NCI-H2029 treated with DMSO at 0.1 percent for 48 hours (cell line): Measurements from ENCODE around the gene TRIM66.
"Not testable (repeated sequence)": the region's sequence is repeated elsewhere in the genome, so short reads cannot be mapped to it uniquely, and the experiment has no call there.

Experiments used
- DNase-seq: peaks from one replicate; lab custom pipeline; 2025; lab: John Stamatoyannopoulos, UW

Gene TRIM66

DNA sequence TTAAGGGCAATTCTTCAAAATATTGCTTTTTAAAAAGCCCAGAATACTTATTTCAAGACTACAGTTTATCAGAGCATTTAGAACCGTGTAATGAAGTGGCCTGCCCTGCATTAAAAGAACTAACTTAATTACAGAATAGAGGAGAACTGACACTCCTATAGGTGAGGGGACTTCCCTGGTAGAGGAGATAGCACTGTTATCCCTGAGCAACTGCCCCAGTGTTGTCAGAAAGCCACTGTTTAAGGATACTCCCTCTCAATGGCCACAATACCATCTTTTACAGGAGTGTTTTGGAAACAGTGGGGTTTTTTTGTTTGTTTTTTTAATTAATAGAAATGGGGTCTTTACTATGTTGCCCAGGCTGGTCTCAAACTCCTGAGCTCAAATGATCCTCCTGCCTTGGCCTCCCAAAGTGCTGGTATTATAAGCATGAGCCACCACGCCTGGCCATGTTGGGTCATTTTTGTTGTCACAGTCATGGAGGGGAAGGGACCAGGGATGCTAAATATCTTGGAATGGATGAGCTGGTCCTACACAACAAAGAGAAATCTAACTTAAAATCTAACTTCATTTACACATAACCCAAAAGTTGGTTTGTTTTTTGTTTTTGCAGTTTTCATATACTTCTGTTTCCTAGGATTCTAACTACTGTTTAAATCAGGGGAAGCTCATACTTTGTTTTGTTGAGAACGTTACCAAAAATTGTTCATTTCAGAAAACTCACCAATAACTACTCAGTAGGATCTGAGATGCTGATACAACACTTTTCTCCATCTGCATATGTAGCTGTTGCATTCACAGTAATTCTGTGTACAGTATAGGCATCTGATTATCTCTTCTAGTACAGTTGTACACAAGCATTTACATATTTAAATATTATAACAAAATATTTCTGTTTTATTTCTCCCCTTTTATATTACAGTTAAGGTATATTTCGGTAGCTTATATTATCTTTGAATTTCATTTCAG is 8.2 kb upstream of the TRIM66 start:
- no peak for DNase-seq

DNA sequence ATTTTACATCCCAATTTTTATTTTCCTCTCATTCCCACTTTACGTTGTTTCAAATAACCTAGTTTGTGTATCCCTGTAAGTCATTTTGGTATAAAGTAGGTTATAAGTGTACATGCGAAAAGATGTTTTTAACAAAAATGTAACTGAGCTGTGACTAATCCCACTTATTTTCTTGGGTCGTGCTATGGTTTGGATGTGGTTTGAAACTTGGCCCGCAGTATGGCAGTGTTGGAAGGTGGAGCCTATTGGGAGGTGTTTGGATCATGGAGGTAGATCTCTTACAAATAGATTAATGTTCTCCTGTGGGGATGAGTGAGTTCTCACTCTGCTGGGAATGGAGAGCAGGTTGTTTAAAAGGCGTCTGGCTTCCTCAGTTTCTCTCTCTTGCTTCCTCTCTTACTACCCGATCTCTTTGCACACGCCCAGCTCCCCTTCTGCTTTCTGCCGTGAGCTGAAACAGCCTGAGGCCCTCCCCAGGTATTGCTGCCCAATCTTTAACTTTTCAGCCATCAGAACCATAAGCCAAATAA is 7.3 kb upstream of the TRIM66 start:
- DNase-seq, result no peak

DNA sequence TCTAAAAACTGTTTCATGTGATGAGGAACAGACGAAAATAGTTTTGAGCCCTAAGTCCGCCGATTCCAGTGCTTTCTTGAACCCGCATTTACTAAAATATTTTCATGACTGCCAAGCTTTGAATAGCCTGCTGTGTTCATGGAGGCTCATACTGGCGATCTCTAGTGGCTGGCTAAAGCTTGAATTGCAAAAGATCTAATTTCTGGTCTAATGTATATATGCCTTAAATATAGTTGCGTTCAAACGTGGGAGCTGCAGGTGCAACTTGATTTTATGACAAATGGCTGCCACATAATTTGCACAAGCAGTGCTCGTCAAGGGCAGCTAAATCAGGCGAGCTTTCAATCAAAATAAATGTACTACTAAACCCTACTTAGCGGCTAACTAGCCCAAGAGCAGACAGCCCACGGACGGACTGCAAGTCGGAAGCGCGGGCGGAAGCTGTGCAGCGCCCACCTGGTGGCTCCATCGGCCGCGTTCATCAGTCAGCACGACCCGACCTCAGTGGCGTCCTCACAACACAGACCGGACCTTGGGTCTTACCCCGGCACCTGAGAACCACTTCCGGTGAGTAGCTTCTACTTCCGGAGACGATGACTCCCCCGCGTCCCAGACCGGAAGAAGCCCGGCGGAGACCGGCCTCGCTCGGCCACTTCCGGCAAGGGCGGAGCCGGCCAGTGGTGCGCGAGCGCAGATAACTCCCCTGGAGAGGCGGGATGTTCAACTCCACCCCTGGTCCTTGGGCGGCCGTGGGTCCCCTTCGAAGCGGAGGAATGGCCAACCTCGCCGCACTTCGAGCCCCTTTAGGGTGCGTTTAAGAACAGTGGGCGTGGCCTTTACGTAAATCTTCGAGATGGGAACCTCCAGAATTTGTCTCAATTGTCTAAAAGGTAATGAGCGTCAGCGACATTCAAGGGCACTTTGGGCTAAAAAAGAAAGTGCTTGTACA is 6.2 kb upstream of the TRIM66 start:
- DNase-seq, result peak; percentile 79

DNA sequence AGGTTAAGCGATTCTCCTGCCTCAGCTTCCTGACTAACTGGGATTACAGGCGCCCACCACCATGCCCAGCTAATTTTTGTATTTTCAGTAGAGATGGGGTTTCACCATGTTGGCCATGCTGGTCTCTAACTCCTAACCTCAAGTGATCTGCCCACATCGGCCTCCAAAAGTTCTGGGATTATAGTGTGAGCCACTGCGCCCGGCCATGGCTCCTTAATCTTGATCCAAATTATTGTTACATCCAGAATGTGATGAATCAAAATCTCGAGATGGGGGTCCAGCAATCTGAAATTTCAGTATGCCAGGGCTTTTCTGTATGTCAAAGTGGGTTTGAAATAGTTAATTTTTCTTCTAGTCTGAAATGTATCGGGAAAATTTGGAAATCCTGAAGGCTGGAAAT is 3.9 kb upstream of the TRIM66 start:
- no peak for DNase-seq

DNA sequence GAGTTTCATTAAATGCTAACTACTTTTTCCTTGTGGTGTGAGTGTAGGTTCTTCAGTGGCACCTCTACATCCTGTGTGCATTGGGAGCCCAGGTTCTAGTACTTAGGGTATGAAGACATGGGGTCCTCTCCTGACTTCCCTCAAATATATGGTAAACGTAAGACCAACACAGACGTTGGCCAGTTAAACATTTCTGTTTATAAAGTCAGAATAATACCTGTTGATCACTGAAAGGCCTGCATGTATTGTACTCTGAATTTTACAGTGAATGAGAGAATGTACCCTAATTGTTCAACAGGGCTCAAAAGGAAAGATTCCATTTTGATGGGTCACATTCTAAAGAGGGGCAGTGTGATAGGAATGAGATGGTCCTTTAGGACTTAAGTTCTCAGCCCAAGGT is 3.4 kb upstream of the TRIM66 start:
- no peak for DNase-seq

DNA sequence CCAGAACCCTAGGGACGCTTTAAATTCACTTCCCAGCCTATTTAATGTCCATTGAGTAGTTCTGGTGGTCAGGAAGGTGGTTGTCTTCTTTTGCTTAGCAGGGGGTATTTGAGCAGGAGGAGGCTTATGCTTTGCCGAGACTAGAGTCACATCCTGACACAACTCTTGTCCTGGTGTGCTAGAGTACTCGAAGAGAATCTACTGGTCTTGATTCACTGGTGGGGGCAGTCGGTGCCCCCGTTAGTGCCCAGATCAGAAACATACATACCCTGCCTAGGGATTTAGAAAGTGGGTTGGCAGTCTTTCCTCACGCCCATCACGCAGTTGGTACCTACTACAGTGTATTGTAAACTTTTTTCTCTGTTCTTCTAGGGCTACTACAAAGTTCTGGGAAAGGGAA is 2.8 kb upstream of the TRIM66 start:
- no peak for DNase-seq

DNA sequence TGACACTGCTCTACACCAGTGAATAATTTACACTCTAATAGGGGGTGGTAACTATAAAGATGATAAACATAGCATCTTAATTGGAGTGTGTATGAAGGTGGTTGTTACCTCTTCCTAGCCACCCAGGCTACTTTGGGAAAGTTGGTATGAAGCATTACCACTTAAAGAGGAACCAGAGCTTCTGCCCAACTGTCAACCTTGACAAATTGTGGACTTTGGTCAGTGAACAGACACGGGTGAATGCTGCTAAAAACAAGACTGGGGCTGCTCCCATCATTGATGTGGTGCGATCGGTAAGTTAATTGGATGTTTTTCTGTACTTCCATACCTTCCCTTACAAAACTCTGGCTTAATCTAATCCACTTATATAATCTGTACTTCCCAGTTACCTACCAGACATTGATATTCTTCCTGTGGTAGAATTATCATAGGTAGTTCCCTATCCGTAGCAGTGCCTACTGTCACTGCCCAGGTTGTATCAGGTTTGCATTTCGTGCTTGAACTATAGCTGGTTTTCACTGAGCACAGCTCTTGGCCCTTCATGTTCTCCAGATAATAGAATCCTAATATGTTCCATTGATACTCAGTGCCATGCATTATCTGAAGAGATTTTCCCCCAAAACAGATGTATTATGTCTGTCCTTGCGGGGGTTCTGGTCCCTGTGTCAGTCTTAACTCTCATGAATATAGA is 2.3 kb upstream of the TRIM66 start:
- no peak for DNase-seq

DNA sequence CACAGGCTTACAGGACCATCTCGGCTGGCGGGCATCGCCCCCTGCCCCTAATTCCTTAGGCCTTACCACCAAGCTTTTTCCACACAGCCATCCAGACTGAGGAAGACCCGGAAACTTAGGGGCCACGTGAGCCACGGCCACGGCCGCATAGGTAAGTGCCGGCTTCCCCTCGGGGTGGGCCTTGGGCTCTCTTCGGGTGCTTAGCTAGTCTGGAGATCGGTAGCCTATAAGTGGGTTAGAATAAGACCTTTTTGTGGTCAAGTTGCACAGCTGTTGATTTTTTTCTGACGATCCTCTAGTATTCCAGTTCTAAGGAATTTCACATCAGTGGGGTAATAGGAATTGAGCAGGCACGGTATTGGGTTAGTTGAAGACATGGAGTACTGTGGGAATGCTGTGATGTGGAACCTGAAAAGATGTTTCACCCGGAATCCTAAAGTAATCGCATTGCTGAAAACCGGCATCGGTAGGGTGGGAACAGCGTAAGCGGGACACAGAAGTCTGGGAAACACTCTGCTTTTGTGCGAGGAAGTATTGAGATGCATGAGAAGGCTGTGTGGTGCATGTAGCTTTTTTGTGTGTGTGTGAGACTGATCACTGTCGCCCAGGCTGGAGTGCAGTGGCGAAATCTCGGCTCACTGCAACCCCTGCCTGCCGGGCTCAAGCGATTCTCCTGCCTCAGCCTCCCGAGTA is 796 bp upstream of the TRIM66 start:
- no peak for DNase-seq

DNA sequence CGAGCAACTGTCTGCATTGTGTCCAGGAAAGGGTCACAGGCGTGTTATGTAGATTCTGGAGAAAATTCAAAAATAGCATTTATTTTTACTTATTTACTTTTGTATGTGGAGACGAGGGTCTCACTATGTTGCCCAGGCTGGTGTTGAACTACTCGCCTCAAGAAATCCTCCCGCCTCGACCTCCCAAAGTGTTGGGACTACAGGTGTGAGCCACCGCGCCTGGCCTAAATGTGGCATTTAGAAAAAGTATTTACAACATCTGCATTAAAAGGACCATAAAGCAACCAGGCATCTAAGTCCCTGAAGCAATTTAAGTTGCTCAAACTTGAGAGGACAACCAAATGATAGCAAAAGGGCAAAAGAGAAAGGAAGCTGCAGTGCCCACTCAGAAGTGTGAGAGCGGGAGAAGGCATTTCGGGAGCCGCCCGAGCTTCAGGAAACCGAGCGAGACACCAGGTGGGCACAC is 595 bp downstream of the TRIM66 start:
- peak; percentile 21 for DNase-seq

DNA sequence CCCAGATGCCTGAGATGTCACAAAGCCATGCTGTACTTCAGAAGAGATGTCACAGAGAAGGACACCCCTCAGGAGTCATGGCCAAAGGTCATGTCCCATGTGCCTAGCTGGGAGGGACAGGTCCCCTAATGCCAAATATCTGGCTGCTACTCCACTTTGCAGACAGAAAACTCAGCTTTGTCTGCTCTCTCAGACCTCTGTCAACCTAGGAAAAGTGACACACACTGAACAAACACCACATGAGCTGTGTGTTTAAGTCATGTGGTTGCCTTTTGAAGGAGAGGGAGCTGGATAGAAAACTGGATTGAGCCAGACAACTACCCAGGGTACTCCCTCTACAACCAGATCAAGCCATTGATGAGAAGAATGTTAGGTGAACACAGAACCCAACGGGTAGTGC is 3.5 kb downstream of the TRIM66 start:
- DNase-seq, result no peak

DNA sequence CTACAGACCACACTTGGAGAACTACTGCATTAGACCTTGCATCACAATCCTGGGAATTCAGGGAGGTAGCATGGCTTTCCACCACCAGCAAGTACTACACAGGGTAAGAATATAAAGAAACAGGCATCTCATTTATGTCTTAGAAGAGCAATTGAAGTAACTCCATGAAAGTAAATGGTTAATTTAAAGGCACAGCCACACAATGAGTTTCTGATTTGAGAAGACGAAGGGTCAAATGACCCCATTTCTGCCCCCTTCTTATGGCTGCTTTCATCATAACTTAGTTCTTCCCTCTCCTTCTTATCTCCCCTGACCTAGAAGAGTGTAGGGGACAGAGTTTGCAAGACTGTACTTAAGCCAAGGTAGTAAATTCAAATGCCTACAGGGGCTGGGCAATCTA is 6.0 kb downstream of the TRIM66 start:
- DNase-seq, result no peak

DNA sequence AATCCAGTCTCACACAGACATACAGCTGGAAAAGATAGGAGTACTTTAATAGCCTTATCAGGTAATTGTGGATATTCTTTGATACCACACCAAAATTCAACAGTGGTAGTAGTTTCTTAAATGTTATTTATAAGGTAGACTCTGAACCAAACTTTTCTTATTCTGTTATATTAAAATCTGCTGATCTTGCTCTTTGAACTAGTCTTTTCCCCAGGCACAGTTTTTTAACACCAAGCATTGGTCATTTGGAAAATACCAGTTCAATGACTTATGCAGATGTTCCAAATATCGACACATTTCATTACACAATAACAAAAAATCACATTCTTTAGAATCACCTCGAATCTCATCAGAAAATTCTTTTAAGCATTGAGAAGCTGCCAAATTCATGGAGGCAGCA is 7.6 kb downstream of the TRIM66 start:
- no peak for DNase-seq

DNA sequence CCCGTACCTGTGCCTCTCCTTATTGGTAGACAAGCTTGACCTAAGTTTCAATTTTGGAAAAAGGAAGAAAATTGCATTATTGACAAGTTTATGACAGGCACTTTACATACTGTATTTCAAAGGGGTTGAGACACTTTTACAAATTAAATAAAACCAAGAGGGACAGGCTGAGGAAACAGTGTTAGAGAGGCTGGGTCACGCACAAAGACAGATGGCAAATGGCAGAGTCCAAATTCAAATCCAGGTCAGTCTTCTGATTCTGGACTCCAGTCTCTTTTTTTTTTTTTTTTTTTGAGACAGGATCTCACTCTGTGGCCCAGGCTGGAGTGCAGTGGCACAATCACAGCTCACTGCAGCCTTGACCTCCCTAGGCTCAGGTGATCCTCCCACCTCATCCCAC is 10.1 kb downstream of the TRIM66 start:
- no peak for DNase-seq

DNA sequence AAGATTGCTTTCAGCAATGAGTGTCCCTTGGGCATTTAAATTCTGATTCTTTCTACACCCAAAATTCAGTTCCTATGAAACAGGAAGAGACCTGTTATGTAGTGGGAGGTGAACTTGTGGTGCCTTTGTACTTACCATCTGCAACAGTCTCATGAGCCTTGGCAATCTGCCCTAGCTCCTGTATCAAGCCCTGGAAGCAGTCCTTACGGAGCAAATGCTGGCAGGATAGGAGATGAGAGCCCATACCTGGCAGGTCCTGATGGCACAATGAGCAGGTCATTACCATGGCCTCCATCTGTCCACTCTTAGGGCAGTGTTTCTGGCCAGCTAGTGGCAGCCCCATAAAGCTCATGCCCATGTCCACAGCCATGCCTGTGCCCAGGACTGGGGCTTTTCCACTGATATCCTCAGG is 10.8 kb downstream of the TRIM66 start:
- peak; percentile 25 for DNase-seq

DNA sequence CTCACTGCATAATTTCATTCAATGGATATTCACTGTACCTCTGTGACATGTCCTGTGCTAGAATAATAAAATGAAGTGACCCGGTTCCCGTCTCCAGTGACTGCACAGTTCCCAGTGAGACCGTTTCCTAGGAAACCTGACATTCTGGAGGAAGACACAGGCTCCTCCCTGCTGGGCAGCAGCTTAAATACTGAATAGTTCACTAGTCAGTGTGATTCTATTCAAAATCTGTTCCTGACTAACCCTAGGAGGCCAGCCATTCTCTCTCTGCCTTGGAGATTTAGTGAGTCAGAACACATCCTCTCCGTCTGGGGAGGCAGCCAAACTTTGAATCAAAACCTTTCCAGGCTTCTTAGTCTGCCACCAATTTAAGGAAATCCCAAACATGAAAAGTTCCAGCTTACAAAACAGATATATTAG is 11.3 kb downstream of the TRIM66 start:
- DNase-seq, result no peak

DNA sequence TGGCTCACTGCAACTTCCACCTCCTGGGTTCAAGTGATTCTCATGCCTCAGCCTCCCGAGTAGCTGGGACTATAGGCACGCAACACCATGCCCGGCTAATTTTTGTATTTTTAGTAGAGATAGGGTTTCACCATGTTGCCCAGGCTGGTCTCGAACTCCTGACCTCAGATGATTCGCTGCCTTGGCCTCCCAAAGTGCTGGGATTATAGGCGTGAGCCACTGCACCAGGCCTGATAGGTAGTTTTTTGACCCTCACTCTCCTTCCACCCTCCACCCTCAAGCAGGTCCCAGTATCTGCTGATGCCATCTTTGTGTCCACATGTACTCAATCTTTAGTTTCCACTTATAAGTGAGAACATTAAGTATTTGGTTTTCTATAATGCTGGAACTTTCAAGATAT is 12.4 kb downstream of the TRIM66 start:
- DNase-seq, result not testable (repeated sequence)

DNA sequence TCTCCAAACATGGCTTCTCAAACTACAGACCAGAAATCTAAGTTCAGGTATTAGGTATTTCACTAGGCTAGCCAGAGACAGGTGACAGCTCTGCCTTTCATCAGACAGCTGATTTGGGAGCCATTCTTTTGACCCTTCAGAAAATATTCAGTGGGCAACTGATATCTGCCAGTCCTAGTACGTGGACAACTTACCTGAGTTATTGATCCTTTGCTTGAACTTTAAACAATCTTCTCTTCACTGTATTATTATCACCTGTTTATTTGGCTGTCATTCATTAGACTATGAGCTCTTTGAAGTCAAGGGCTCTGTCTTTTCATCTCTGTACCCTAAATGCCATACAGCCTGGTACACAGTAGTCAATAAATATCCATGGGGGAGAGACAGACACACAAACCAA is 17.2 kb downstream of the TRIM66 start:
- no peak for DNase-seq

DNA sequence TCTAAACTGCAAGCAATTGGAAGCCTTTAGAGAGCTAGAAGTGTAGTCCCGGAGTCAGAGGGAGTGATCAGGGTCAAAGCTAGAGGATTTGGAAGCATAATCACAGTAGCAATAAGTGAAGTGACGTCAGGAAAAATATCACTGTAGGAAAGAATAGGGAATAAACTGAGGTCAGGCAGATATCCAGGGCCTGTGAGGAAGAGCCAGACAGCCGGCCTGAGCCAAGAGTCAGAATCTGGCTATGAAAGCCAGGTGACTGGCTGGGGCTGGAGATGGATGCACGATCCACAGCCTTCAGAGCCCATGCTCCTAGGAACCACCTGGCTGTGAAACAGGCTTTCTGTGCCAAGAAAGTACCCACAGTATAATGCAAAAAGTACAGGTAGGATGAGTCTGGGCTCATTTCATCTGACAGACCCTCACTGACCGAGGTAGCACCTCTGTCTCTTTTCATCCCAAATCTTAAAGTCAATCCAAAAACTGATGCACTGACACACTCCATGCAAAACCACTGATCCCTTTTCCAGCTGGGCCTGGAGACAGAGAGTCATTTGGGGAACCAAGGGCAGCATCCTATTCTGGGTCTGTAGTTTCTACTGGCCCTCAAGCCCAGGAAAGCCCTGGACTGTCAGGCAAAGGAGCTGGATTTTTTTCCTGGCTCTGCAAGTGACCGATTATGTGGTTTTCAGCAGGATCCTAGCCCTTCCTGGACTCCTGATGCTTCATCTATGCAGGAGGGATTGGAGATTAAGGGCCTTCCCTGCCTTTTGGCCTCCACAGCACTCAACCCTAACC is 21.3 kb downstream of the TRIM66 start:
- DNase-seq, result no peak

DNA sequence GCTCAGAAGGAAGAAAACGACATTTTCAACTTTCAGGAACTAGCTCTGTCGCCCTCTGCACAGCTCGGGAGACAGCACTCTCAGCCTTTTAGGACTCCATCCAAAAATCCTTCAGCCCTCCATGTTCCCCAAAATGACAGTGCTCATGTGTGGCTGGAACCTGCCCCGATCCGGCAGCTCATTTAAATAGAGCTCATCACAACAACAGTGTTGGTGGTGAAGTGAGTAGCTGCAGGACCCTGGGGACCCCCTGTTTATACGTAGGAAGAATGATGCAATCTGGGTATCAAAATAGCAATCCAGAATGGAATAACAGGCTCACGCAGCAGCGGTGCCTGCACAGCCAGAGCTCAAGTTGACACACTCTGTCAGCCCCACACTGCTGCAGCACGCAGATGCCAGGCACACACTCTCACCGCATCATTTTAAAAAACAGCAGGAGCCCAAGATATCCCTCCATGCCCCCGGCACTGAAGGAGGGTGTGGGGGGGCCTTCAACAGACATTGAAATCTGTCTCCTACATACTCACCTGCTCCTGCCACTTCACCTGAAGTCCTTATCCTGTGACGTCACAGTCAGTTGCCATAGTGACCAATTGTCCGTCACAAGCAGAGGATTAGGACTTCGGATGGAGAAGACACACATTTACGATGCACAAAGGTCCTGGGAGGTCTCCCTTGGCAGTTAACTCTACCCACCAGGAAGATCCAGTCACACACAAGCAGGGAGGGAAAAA is 24.0 kb downstream of the TRIM66 start:
- DNase-seq, result no peak

DNA sequence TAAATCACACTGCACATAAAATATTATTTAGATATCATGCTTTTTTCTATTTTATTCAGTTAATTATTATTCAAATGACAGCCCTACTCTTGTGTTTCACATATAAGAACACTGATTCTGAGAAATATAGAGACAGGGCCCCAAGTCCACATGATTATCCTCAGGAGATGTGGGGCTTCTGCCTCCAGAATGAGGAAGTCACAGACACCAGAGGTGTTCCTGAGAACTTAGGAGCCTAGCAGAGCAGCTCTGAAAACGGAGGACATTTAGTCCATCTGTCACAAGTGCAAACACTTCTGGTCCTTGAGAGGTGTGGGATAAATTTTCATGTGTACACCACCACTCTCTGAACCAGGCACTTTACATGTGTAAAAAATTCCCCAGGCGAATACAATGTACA is 26.2 kb downstream of the TRIM66 start:
- no peak for DNase-seq
